OCI-LY7 (cell line): ENCODE results near the gene TTC16.

Experiments
- EZH2phosphoT487 ChIP-seq: fragments of 200-600 bp; sonication (generic); IDR thresholded peaks from 2 replicates; pipeline ENCODE4 v1.6.1; 2018; ENCODE audit warnings: low read depth, borderline replicate concordance, mild to moderate bottlenecking, mixed run types, antibody characterized with exemption, low read length, moderate library complexity, mixed read lengths
- TF ChIP-seq, protein P1 (sequence below): fragments of 200-600 bp; sonication (generic); conservative IDR thresholded peaks from 2 replicates; pipeline ENCODE4 v1.5.1; 2014; ENCODE audit warnings: mild to moderate bottlenecking, antibody characterized with exemption, low read length, moderate library complexity, mixed read lengths

DNA sequence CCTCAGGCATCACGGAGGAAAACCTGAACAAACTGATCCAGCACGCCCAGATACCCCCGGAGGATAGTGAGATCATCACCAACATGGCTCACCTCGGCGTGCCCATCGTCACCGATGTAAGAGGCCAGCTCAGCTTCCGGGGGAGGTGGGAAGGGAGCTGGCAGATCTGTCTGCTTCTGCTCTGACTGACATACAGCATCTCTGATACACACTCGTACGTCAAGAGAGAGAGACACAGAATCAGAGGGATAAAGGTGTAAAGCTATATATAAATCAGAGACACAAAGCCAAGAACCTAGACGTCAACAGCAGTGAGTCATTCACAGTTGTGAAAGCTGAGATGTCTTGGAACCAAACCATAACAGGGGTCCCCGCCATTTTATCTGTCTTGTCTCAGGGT is 39.2 kb upstream of the TTC16 start:
- TF ChIP-seq, protein P1, sequence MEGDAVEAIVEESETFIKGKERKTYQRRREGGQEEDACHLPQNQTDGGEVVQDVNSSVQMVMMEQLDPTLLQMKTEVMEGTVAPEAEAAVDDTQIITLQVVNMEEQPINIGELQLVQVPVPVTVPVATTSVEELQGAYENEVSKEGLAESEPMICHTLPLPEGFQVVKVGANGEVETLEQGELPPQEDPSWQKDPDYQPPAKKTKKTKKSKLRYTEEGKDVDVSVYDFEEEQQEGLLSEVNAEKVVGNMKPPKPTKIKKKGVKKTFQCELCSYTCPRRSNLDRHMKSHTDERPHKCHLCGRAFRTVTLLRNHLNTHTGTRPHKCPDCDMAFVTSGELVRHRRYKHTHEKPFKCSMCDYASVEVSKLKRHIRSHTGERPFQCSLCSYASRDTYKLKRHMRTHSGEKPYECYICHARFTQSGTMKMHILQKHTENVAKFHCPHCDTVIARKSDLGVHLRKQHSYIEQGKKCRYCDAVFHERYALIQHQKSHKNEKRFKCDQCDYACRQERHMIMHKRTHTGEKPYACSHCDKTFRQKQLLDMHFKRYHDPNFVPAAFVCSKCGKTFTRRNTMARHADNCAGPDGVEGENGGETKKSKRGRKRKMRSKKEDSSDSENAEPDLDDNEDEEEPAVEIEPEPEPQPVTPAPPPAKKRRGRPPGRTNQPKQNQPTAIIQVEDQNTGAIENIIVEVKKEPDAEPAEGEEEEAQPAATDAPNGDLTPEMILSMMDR = no peak
- TF ChIP-seq EZH2phosphoT487 = no peak
